NCI-H2081 (cell line): Measurements from ENCODE around the gene PRELP.

ENCODE experiments used
- DNase-seq, 2 experiments: peaks; one replicate each; lab custom pipeline; 2025; lab: John Stamatoyannopoulos, UW

The PRELP gene

GRCh38 chr1:203524152-203524551 lies 48.5 kb downstream of the PRELP start:
- DNase-seq = no peak

GRCh38 chr1:203524824-203525223 lies 49.2 kb downstream of the PRELP start:
- no peak for DNase-seq

GRCh38 chr1:203525685-203526084 lies 50.1 kb downstream of the PRELP start:
- no peak for DNase-seq

- DNase-seq = no peak
Measured at GRCh38 chr1:203526130-203526529, 50.5 kb downstream of the PRELP start.

- DNase-seq = no peak
Measured at GRCh38 chr1:203526572-203526971, 51.0 kb downstream of the PRELP start.

- no peak for DNase-seq
Measured at GRCh38 chr1:203527013-203527412, 51.4 kb downstream of the PRELP start.

GRCh38 chr1:203528063-203528462 lies 52.5 kb downstream of the PRELP start:
- DNase-seq = no peak

- DNase-seq = no peak
Measured at GRCh38 chr1:203528976-203529835, 53.6 kb downstream of the PRELP start.

- DNase-seq = no peak
Measured at GRCh38 chr1:203531063-203531462, 55.5 kb downstream of the PRELP start.

GRCh38 chr1:203534012-203534411 lies 58.4 kb downstream of the PRELP start:
- DNase-seq = no peak

GRCh38 chr1:203534526-203534925 lies 58.9 kb downstream of the PRELP start:
- no peak for DNase-seq

- no peak for DNase-seq
Measured at GRCh38 chr1:203536575-203536974, 61.0 kb downstream of the PRELP start.

GRCh38 chr1:203536980-203537455 lies 61.4 kb downstream of the PRELP start:
- no peak for DNase-seq

GRCh38 chr1:203537806-203538464 lies 62.3 kb downstream of the PRELP start:
- peak in 1 of 2 experiments; percentile 28 for DNase-seq

GRCh38 chr1:203538726-203539125 lies 63.1 kb downstream of the PRELP start:
- DNase-seq = no peak

- no peak for DNase-seq
Measured at GRCh38 chr1:203539831-203540546, 64.4 kb downstream of the PRELP start.
